Cardiac ventricle fibroblast (primary cell): Measurements from ENCODE around the gene RNF17. TPM values are rescaled to one million over a fixed set of nuclear protein-coding genes. Genes with fewer than 3 reads are reported as not detected.

Source experiments
- total RNA-seq: library from RNA; depleted of rRNA; stranded (reverse); fragments of >200 nt; gene quantifications from 2 replicates; pipeline ENCODE4 v1.2.3, GENCODE V29; 2015

The RNF17 gene, protein sequence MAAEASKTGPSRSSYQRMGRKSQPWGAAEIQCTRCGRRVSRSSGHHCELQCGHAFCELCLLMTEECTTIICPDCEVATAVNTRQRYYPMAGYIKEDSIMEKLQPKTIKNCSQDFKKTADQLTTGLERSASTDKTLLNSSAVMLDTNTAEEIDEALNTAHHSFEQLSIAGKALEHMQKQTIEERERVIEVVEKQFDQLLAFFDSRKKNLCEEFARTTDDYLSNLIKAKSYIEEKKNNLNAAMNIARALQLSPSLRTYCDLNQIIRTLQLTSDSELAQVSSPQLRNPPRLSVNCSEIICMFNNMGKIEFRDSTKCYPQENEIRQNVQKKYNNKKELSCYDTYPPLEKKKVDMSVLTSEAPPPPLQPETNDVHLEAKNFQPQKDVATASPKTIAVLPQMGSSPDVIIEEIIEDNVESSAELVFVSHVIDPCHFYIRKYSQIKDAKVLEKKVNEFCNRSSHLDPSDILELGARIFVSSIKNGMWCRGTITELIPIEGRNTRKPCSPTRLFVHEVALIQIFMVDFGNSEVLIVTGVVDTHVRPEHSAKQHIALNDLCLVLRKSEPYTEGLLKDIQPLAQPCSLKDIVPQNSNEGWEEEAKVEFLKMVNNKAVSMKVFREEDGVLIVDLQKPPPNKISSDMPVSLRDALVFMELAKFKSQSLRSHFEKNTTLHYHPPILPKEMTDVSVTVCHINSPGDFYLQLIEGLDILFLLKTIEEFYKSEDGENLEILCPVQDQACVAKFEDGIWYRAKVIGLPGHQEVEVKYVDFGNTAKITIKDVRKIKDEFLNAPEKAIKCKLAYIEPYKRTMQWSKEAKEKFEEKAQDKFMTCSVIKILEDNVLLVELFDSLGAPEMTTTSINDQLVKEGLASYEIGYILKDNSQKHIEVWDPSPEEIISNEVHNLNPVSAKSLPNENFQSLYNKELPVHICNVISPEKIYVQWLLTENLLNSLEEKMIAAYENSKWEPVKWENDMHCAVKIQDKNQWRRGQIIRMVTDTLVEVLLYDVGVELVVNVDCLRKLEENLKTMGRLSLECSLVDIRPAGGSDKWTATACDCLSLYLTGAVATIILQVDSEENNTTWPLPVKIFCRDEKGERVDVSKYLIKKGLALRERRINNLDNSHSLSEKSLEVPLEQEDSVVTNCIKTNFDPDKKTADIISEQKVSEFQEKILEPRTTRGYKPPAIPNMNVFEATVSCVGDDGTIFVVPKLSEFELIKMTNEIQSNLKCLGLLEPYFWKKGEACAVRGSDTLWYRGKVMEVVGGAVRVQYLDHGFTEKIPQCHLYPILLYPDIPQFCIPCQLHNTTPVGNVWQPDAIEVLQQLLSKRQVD (N-terminal part only)
- not detected in 2 replicates for total RNA-seq

DNA sequence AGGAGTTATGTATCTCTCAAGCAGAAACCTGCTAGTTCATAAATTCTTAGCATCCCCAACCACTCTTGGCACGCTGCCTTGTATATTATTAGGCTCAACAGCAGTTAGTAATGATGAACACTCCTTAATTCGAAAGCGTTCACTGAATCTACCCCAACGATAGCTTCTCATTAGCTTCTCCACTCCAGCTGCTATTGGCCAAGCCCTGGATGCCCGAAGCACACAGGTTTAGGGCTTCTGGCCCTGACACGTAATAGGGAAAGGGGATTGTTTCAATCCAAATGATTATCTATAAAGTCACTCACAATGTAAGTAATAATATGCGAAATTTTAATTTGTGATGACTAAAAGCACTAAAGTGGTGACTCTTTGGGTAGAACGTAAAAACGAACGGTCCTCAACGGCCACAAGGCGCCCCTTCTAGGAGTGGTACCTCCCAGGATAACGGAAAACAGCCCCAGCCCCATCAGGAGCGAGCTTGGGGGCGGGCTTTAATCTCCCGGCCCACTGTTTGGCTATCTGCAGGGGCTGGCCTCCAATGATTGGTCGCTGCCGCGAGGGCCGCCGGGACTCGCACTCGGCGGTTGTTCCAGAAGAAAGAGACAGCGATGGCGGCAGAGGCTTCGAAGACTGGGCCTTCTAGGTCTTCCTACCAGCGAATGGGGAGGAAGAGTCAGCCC is at the start of gene RNF17:
RNF17 (plus strand) TSS at position 574 of the 680 bp plus-strand sequence; CDS start at position 609, 35 bp downstream.

Other genes starting within 250 kb of the RNF17 start
- gene ATP12A, start 83.8 kb upstream of the RNF17 start, total RNA-seq: not detected in 2 replicates